Measurements from ENCODE around the gene OR52N1. TPM values are rescaled to one million over a fixed set of nuclear protein-coding genes. Genes with fewer than 3 reads are reported as not detected.

Gene OR52N1
- total RNA-seq, 6 experiments from 2014 or later, result not detected

DNA sequence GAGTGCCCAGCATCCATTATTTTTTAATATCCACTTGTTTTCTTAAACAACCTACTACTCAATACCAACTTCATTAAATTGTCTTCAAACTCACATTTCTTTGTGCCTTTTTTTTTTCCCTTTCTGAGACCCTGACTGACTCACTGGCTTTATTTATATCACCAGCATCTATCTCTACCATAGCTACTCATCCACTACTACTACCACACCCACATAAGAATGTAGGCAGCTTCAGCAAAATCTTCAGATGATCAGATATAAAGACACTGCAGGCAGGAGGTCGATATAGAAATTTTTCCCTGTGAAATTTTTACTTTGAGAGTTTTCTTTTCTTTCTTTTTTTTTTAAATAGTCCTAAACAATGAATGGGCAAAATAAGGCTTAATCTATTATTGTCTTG lies 52.6 kb downstream of the OR52N1 start:
- no peak for DNase-seq
- ATAC-seq, result no peak
- no peaks in the 10 kb centered on the region for H3K9me3 ChIP-seq
- no peaks in the 10 kb centered on the region for H3K36me3 ChIP-seq
- intact Hi-C loops (cut with DNase I), result no loop called here
- TF ChIP-seq CTCF (IDR thresholded peaks at IDR 0.05) (no peak), POLR2A (IDR thresholded peaks at IDR 0.05) (no peak)
- no peaks in the 10 kb centered on the region for H3K4me1 ChIP-seq
- no peak overlapping the region for H3K27ac ChIP-seq
- 15% methylated on average over 1 of the region's 1 CpG for WGBS (ENCODE audit: insufficient coverage, low coverage, low lambda C conversion rate, missing lambda C conversion rate)
- H3K27me3 ChIP-seq, result no peaks in the 10 kb centered on the region
- H3K4me3 ChIP-seq, result no peak overlapping the region

GRCh38 chr11:5737670-5738392 lies 53.2 kb downstream of the OR52N1 start:
- 47% methylated on average over 6 of the region's 6 CpGs for WGBS (ENCODE audit: insufficient coverage, low coverage, low lambda C conversion rate, missing lambda C conversion rate)
- Histone ChIP-seq H3K9me3 (no peaks in the 10 kb centered on the region), H3K4me3 (no peak overlapping the region), H3K27ac (no peak overlapping the region), H3K36me3 (no peaks in the 10 kb centered on the region), H3K27me3 (no peaks in the 10 kb centered on the region), H3K4me1 (no peaks in the 10 kb centered on the region)
- ATAC-seq (no peak), DNase-seq (no peak)
- intact Hi-C loops (cut with DNase I), result no loop called here
- TF ChIP-seq POLR2A (IDR thresholded peaks at IDR 0.05) (no peak), CTCF (IDR thresholded peaks at IDR 0.05) (no peak)

DNA sequence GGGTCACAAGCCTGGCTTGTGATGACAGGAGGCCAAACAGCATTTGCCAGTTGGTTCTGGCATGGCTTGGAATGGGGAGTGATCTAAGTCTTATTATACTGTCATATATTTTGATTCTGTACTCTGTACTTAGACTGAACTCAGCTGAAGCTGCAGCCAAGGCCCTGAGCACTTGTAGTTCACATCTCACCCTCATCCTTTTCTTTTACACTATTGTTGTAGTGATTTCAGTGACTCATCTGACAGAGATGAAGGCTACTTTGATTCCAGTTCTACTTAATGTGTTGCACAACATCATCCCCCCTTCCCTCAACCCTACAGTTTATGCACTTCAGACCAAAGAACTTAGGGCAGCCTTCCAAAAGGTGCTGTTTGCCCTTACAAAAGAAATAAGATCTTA lies 54.0 kb downstream of the OR52N1 start:
- intact Hi-C loops (cut with DNase I), result no loop called here
- ATAC-seq, result no peak

More for the DNA sequence above, 54.0 kb downstream of the OR52N1 start:
- H3K9me3 ChIP-seq, result no peaks in the 10 kb centered on the region
- no peaks in the 10 kb centered on the region for H3K27me3 ChIP-seq
- no peak overlapping the region for H3K4me3 ChIP-seq
- no peak for TF ChIP-seq POLR2A (IDR thresholded peaks at IDR 0.05)
- no peak for TF ChIP-seq CTCF (IDR thresholded peaks at IDR 0.05)
- H3K36me3 ChIP-seq, result no peaks in the 10 kb centered on the region
- H3K27ac ChIP-seq, result no peak overlapping the region
- DNase-seq, result no peak
- no peaks in the 10 kb centered on the region for H3K4me1 ChIP-seq

Other genes starting within 250 kb of the OR52N1 start
- gene OR52H1, start 242.7 kb downstream of the OR52N1 start, total RNA-seq, result under 1 TPM in 1 of 6 experiments, not detected in 5; 0.49 TPM
- gene OR52B6, start 210.4 kb downstream of the OR52N1 start, total RNA-seq, result not detected
- gene TRIM6, start 194.6 kb downstream of the OR52N1 start, total RNA-seq, result 1 to 10 TPM in 1 of 6 experiments, under 1 TPM in 5; 0.29 to 2.0 (median 0.65) TPM
- 1 to 10 TPM in 5 of 6 experiments, under 1 TPM in 1; 0.93 to 3.3 (median 2.3) TPM for gene TRIM34, start 166.3 kb downstream of the OR52N1 start, total RNA-seq
- gene TRIM5, start 106.2 kb downstream of the OR52N1 start, total RNA-seq, result 10 to 100 TPM; 15.3 to 19.2 (median 18.2) TPM
- gene TRIM22, start 101.5 kb downstream of the OR52N1 start, total RNA-seq, result 10 to 100 TPM; 10.0 to 29.1 (median 13.8) TPM
- gene OR56B1, start 54.8 kb downstream of the OR52N1 start, total RNA-seq, result under 1 TPM in 1 of 6 experiments, not detected in 5; 0.12 TPM
- not detected for gene OR52N4, start 37.0 kb downstream of the OR52N1 start, total RNA-seq
- gene OR52N5, start 7.9 kb downstream of the OR52N1 start, total RNA-seq, result not detected
- gene OR52N2, start 17.7 kb upstream of the OR52N1 start, total RNA-seq, result not detected
- not detected for gene OR52E6, start 50.6 kb upstream of the OR52N1 start, total RNA-seq
- gene OR52E8, start 66.4 kb upstream of the OR52N1 start, total RNA-seq, result not detected
- gene OR52E4, start 89.4 kb upstream of the OR52N1 start, total RNA-seq, result not detected
- not detected for gene OR52E5, start 101.9 kb upstream of the OR52N1 start, total RNA-seq
- not detected for gene OR56A3, start 151.0 kb upstream of the OR52N1 start, total RNA-seq
- not detected for gene OR56A5, start 177.2 kb upstream of the OR52N1 start, total RNA-seq
- not detected for gene OR52L1, start 195.7 kb upstream of the OR52N1 start, total RNA-seq
- gene OR56A4, start 215.7 kb upstream of the OR52N1 start, total RNA-seq, result under 1 TPM in 1 of 6 experiments, not detected in 5; 0.04 TPM
- gene OR56A1, start 239.5 kb upstream of the OR52N1 start, total RNA-seq, result not detected

Measured in right lobe of liver (tissue), 6 donors.